Endometrium (tissue), 2 donors: ENCODE data around the gene TNFSF12.

Experiments
- FAIRE-seq: peaks from 2 replicates; lab custom pipeline; 2012; peaks lifted over from hg19 to GRCh38; lab: Jason Lieb, UNC
- donor health status: control.
- donor health status: control.

TNFSF12 gene

DNA sequence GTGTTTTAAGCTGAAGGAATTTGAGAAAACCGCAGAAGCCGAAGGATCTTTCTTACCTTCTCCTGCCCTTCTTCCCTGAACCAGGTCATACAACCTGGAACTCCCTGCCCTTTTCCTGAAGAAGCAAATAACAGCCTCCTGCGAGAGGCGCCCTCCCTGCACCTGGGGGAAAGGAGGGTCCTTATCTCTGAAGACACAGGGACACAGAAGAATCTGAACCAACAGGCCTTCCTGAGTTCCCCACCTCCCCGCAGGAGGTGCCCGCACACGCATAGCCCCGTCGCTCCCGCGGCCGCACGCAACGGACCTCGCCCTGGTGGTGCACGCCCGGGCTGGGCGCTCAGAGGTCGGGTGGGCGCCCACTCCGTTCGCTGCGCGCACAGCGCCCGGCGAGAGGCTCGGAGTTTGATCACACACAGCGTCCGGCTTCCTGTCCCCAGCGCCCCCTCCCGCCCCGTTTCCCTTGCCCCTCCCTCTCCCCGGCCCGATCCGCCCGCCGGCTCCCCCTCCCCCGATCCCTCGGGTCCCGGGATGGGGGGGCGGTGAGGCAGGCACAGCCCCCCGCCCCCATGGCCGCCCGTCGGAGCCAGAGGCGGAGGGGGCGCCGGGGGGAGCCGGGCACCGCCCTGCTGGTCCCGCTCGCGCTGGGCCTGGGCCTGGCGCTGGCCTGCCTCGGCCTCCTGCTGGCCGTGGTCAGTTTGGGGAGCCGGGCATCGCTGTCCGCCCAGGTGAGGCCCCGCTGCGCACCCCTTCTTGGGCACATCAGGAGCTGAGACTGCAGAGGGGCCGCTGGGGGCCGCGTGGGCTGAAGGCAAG, at the start of gene TNFSF12:
Gene TNFSF12, plus strand, starts transcription at position 474 of the 816 bp plus-strand sequence. Its CDS starts 96 bp downstream, at position 570.
- no peak for FAIRE-seq

DNA sequence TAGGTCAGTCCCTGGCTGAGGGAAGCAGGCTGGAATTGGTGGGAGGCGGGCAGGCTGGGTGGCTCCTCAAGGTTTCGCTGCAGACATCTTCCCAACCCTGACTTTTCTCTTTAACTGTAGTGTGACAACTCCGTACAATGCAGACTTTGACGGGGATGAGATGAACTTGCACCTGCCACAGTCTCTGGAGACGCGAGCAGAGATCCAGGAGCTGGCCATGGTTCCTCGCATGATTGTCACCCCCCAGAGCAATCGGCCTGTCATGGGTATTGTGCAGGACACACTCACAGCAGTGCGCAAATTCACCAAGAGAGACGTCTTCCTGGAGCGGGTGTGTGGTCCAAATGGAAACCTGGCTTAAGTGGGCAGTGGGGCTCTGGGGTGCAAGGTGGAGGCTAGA, 49.7 kb upstream of the TNFSF12 start:
- FAIRE-seq = no peak

- FAIRE-seq = no peak
Measured at GRCh38 chr17:7501729-7502128, 47.1 kb upstream of the TNFSF12 start.

DNA sequence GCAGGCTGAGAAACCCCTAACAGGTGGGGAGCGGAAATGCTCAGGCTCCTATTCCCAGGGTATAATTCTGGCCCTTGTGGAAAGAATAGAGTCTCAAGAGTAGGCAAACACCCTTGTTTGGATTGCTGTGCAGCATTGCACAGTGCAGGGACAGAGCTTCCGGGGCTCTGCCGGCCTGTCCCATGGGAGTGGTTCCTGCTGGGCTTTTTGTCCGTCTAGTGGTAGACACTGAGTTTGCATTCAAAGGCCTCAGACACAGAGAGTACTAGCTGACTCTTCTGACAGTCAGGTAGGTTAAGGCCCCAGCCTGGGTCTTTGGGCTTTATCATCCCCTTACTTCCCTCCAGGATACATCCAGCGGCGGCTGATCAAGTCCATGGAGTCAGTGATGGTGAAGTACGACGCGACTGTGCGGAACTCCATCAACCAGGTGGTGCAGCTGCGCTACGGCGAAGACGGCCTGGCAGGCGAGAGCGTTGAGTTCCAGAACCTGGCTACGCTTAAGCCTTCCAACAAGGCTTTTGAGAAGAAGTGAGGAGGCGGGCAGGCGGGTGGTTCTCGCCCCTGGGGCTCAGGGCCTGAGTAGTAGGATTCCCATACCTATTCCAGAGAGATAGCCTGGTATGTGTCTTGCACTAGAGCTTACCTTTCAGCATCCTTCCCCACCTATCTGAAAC, 46.5 kb upstream of the TNFSF12 start:
- no peak for FAIRE-seq

GRCh38 chr17:7502987-7503386, 45.9 kb upstream of the TNFSF12 start:
- FAIRE-seq = no peak

- FAIRE-seq = no peak
Measured at GRCh38 chr17:7503521-7503920, 45.3 kb upstream of the TNFSF12 start.

DNA sequence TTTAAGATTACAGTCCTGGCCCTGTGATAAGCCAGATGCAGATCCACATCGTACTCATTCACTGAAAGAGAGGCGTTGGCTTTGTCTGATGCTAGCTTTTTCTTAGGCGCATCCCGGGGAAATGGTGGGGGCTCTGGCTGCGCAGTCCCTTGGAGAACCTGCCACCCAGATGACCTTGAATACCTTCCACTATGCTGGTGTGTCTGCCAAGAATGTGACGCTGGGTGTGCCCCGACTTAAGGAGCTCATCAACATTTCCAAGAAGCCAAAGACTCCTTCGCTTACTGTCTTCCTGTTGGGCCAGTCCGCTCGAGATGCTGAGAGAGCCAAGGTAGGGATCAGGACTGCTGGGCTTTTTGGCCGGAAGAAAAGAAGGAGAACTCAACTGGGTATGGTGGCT, 40.7 kb upstream of the TNFSF12 start:
- FAIRE-seq = no peak

DNA sequence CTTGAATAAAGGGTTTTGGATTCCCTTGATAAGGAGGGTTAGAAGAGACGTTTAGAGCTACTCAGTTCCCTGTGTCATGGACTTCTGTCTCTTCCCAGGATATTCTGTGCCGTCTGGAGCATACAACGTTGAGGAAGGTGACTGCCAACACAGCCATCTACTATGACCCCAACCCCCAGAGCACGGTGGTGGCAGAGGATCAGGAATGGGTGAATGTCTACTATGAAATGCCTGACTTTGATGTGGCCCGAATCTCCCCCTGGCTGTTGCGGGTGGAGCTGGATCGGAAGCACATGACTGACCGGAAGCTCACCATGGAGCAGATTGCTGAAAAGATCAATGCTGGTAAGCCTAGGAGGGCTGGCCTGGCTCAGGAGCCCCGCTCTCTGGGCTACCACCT, 40.0 kb upstream of the TNFSF12 start:
- no peak for FAIRE-seq

DNA sequence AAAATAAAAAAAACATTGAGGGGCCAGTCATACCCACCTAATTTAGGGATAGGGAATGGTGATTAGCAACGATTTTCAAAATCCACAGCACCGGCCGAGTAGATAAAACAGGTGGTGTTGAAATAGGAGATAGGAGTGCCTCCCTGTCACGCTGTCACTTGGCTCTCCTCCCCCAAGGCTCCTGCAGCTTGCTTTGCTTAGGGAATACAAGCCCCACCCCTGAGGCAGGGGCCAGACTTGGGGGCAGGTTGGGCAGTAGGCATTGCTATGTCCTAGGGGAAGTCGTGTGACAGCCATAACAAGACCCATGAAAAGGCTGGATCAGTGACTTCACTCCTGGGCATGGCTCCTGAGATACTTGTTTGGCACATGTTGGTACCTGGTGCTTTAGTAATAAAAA, 38.9 kb upstream of the TNFSF12 start:
- no peak for FAIRE-seq

DNA sequence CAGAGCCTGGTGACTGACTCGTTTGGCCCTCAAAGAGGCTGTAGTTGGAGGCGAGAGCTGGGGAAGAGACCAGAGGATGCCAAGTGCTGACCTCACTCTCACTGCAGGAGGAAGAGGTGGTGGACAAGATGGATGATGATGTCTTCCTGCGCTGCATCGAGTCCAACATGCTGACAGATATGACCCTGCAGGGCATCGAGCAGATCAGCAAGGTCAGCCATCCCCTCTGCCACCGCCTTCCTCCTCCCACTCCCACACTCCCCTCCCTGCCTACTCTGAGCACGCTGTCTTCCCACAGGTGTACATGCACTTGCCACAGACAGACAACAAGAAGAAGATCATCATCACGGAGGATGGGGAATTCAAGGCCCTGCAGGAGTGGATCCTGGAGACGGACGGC, 37.8 kb upstream of the TNFSF12 start:
- FAIRE-seq = no peak

DNA sequence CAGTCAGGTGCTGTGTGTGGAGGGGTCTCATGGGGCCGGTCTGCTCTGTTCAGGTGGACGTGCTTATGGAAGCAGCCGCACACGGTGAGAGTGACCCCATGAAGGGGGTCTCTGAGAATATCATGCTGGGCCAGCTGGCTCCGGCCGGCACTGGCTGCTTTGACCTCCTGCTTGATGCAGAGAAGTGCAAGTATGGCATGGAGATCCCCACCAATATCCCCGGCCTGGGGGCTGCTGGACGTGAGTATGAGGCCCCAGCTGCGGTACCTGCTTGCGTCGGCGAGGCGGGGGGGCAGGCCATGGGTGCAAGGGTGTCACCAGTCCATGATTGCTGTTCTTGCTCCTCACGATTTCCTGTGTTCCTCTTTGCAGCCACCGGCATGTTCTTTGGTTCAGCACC, 36.8 kb upstream of the TNFSF12 start:
- no peak for FAIRE-seq

- no peak for FAIRE-seq
Measured at GRCh38 chr17:7512824-7513540, 35.9 kb upstream of the TNFSF12 start.

DNA sequence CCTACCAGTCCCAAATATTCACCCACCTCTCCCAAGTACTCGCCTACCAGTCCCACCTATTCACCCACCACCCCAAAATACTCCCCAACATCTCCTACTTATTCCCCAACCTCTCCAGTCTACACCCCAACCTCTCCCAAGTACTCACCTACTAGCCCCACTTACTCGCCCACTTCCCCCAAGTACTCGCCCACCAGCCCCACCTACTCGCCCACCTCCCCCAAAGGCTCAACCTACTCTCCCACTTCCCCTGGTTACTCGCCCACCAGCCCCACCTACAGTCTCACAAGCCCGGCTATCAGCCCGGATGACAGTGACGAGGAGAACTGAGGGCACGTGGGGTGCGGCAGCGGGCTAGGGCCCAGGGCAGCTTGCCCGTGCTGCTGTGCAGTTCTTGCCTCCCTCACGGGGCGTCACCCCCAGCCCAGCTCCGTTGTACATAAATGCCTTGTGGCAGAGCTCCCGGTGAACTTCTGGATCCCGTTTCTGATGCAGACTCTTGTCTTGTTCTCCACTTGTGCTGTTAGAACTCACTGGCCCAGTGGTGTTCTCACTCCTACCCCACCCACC, 34.9 kb upstream of the TNFSF12 start:
- FAIRE-seq = no peak

DNA sequence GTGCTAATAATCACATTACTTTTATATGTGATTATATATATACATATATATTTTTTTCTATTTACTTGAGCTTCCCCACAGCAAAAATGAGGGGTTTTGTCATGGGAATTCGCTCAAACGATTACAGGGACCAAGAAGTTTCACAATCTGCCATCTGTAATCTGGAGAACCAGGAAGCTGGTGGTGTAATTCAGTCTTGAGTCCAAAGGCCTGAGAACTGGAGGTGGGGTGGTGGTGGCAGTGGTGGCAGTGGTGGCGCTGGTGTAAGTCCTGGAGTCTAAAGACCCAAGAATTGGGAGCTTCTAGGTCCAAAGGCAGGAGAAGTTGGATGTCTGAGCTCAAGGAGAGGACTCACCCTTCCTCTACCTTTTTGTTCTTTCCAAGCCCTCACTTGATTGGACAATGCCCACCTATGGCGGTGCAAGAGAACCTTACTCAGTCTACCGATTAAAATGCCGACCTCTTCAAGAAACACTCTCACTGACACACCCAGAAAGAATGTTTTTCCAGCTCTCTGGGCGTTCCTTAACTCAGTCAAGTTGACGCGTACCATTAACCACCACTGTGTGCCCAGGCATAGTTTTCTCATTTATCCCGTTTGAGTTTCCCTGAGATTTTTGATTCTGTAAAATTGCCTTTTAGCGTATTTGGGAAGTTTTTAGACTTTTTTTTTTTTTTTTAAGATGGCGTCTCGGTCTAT, 32.8 kb upstream of the TNFSF12 start:
- FAIRE-seq = no peak

DNA sequence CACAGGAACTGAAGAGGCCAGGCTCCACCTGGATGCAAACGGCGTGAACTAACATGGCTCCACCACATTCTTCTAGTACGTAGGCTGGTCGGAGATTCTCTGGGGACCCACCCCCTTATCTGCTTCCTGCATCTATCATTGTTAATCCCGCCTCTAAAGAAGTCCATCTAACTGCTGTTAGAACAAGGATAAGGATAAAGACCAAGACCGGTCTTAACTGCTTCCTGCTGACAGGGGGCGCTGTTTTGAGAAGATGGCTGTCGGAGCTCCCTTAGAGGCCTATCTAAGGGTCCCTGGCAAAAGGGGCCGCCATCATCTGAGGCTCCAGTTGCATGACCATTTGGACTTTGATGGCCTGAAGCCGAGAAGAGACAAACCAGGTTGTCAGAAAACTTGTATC, 25.8 kb upstream of the TNFSF12 start:
- no peak for FAIRE-seq

DNA sequence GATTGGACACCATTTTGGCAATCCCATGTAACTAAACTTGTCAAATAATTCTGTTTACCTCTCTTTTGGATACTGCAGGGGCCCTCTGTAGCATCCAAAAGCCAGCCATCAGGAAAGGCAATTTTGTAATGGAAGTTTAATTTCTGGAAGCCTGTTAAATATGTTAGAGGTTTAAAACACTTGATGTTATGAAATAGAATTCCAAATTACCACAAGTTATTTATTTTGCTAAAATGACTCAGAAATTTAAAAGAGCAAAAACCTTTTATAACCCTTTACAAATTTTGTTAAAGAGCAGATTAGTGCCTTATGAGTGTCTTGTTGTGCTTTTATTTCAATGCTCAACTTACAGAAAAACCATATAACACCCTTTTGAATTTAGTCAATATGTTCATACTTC, 20.0 kb upstream of the TNFSF12 start:
- no peak for FAIRE-seq

DNA sequence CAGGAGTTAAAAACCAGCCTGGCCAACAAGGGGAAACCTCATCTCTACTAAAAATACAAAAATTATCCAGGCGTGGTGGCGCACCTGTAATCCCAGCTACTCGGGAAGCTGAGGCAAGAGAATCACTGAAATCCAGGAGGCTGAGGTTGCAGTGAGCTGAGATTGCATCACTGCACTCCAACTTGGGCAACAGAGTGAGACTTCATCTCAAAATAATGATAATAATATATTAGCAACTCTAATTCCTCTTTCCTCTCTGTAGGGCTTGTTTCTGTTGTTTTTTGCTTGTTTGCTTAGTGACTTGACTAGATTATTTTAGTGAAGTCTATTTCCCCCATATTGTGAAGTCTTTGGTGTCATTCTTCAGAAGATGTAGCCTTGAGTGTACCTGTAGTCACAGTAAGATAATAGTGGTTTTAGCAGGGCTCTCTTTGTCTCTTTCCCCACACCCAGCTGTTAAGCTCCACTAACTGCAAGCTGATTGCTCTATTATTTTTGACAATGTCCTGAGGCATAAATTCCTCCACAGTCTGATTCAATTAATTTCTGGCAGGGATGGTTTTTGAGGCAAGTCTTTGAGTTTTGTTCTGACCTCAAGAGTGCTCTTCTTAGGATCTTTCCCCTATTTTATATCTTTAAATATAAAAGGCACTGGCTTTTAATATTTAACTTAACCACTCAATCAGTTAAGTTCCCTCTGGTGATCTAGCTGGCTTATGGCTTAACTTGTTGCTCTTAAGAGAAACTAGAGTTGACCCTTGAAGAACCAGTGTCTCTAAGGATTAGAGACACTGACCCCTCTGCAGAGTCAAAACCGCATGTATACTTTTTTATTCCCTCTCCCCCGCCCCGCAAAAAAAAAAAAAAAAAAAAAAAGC, 18.6 kb upstream of the TNFSF12 start:
- no peak for FAIRE-seq

DNA sequence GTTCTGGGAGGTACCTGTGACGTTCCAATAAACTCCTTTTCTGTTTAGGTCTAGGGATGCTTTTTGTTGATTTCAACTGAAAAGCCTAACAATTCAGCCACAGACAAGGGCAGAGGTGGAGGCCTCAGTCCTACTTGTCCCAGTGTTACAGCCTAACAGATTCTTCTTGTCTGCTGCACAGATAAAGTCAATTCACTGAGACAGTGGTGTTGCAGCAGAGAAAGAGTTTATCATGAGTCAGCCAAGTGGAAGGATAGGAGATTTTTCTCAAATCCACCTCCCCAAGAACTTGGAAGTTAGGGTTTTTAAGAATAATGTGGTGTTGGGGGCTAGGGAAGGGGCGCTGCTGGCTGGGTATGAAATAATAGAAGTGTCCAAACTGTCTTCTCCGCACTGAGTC, 10.8 kb upstream of the TNFSF12 start:
- FAIRE-seq = no peak

DNA sequence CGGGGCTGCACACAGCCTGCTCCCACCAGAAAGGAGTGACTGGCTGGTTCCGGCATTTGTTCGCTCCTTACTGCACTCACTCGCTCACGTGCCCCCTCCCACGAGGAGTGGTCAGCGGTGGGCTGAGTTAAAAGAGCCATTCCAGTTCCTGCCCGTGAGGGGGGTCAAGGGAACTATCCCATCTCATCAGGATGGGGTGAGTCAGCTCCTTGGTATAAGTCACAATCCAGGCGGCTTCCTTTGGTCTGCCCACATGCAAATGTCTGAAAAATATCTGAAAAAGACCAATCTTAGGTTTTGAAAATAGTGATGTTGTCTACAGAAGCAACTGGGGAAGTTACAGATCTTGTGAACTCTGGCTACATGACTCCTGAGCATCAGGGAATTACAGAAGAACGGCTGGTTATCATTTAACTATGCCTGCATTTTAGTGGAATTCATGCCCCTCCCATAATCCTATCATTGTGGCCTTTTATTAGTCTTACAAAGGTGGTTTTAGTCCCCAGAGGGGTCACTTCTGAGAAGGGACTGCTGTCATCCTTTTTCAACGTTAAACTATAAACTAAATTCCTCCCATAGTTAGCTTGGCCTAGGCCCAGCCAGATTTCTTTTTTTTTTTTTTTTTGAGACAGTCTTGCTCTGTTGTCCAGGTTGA, 9.8 kb upstream of the TNFSF12 start:
- FAIRE-seq = no peak

DNA sequence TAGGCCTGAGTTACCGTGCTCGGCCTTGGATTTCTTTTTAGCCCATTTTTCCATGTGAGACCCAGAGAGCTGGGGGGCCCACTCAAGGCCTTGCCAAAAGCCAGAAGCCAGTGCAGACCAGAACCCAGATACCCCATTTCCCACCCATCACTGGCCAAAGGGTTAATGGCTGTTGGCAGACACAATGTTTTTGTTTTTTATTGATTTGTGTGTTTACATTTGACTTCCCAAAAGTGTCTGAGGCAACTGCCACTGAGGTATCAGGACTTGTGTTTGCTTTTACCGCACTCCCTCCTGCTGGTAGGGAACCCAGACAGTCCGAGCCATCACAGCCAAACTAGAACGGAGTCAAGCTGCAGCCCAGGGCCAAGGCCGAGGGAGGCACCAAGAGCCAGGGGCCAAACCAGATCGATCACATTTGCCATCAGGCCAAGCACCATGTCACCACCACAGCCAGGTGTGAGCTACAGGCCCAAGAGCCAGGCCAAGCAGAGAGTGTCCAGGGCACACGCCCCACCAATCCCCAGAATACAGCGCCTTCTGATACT, 7.7 kb upstream of the TNFSF12 start:
- FAIRE-seq = no peak
